HEK293 (cell line): Measurements from ENCODE around the gene C16orf92.

ENCODE experiments used
- BCL11B ChIP-seq: fragments of 450-650 bp; formaldehyde crosslinking; IDR thresholded peaks from 2 replicates; pipeline ENCODE4 v1.5.1; 2016; ENCODE audit warnings: low read depth, missing biosample characterization, missing genetic modification characterization
- CTCF ChIP-seq: fragments of 450-650 bp; formaldehyde crosslinking; IDR thresholded peaks from 2 replicates; pipeline ENCODE4 v1.5.1; 2016; ENCODE audit warnings: missing biosample characterization, missing genetic modification characterization
- GLIS1 ChIP-seq: fragments of 450-650 bp; formaldehyde crosslinking; IDR thresholded peaks from 2 replicates; pipeline ENCODE4 v1.5.1; 2016; ENCODE audit warnings: missing biosample characterization, missing genetic modification characterization
- GLIS2 ChIP-seq: fragments of 450-650 bp; formaldehyde crosslinking; IDR thresholded peaks from 2 replicates; pipeline ENCODE4 v1.5.1; 2016; ENCODE audit warnings: missing biosample characterization, missing genetic modification characterization
- KLF7 ChIP-seq: fragments of 450-650 bp; formaldehyde crosslinking; IDR thresholded peaks from 2 replicates; pipeline ENCODE4 v1.5.1; 2016; ENCODE audit warnings: missing biosample characterization, missing genetic modification characterization, borderline replicate concordance
- KLF8 ChIP-seq: fragments of 450-650 bp; formaldehyde crosslinking; IDR thresholded peaks from 2 replicates; pipeline ENCODE4 v1.5.1; 2016; ENCODE audit warnings: missing biosample characterization, missing genetic modification characterization
- OVOL3 ChIP-seq: fragments of 450-650 bp; formaldehyde crosslinking; IDR thresholded peaks from 2 replicates; pipeline ENCODE4 v1.5.1; 2016; ENCODE audit warnings: missing biosample characterization, missing genetic modification characterization
- SALL2 ChIP-seq: fragments of 450-650 bp; formaldehyde crosslinking; IDR thresholded peaks from 2 replicates; pipeline ENCODE4 v1.5.0; 2017; ENCODE audit warnings: missing biosample characterization, mild to moderate bottlenecking, missing genetic modification characterization, borderline replicate concordance
- SETDB1 ChIP-seq: IDR thresholded peaks from one replicate; pipeline ENCODE4 v1.6.1; 2017; ENCODE audit warnings: mild to moderate bottlenecking, low read length, moderate library complexity, mixed read lengths; ENCODE audit not compliant: insufficient read length
- SP2 ChIP-seq: fragments of 450-650 bp; formaldehyde crosslinking; IDR thresholded peaks from 2 replicates; pipeline ENCODE4 v1.5.1; 2016; ENCODE audit warnings: missing biosample characterization, missing genetic modification characterization
- SP3 ChIP-seq: fragments of 450-650 bp; formaldehyde crosslinking; IDR thresholded peaks from 2 replicates; pipeline ENCODE4 v1.5.1; 2016; ENCODE audit warnings: missing biosample characterization, missing genetic modification characterization
- ZBTB20 ChIP-seq: fragments of 450-650 bp; formaldehyde crosslinking; IDR thresholded peaks from 2 replicates; pipeline ENCODE4 v1.5.1; 2016; ENCODE audit warnings: missing biosample characterization, missing genetic modification characterization
- ZBTB26 ChIP-seq: fragments of 450-650 bp; formaldehyde crosslinking; optimal IDR thresholded peaks from 2 replicates; pipeline ENCODE3; 2016; ENCODE audit warnings: missing biosample characterization, mild to moderate bottlenecking, missing genetic modification characterization
- ZNF2 ChIP-seq: fragments of 450-650 bp; formaldehyde crosslinking; IDR thresholded peaks from 2 replicates; pipeline ENCODE4 v1.5.1; 2016; ENCODE audit warnings: missing biosample characterization, missing genetic modification characterization
- ZNF26 ChIP-seq: fragments of 450-650 bp; formaldehyde crosslinking; IDR thresholded peaks from 2 replicates; pipeline ENCODE4 v1.5.1; 2016; ENCODE audit warnings: missing biosample characterization, missing genetic modification characterization
- ZNF280D ChIP-seq: fragments of 450-650 bp; formaldehyde crosslinking; IDR thresholded peaks from 2 replicates; pipeline ENCODE4 v1.5.1; 2016; ENCODE audit warnings: missing biosample characterization, missing genetic modification characterization
- ZNF341 ChIP-seq: fragments of 450-650 bp; formaldehyde crosslinking; IDR thresholded peaks from 2 replicates; pipeline ENCODE4; 2016; ENCODE audit warnings: low read depth, missing biosample characterization, missing genetic modification characterization
- ZNF366 ChIP-seq: fragments of 450-650 bp; formaldehyde crosslinking; conservative IDR thresholded peaks from 2 replicates; pipeline ENCODE4 v1.5.1; 2016; ENCODE audit warnings: missing biosample characterization, missing genetic modification characterization
- ZNF398 ChIP-seq: fragments of 450-650 bp; formaldehyde crosslinking; IDR thresholded peaks from 2 replicates; pipeline ENCODE4 v1.5.1; 2017; ENCODE audit warnings: missing biosample characterization, missing genetic modification characterization
- ZNF600 ChIP-seq: fragments of 450-650 bp; formaldehyde crosslinking; IDR thresholded peaks from 2 replicates; pipeline ENCODE4 v1.5.1; 2016; ENCODE audit warnings: missing biosample characterization, missing genetic modification characterization
- ZNF610 ChIP-seq: fragments of 450-650 bp; formaldehyde crosslinking; IDR thresholded peaks from 2 replicates; pipeline ENCODE4 v1.5.1; 2016; ENCODE audit warnings: missing biosample characterization, missing genetic modification characterization, borderline replicate concordance
- ZNF677 ChIP-seq: fragments of 450-650 bp; IDR thresholded peaks from 2 replicates; pipeline ENCODE4 v1.5.0; 2018; ENCODE audit warnings: missing biosample characterization, mild to moderate bottlenecking, missing genetic modification characterization, moderate library complexity
- ZNF768 ChIP-seq: fragments of 450-650 bp; formaldehyde crosslinking; IDR thresholded peaks from 2 replicates; pipeline ENCODE4 v1.5.1; 2018; ENCODE audit warnings: missing biosample characterization, mild to moderate bottlenecking, missing genetic modification characterization
- ZNF837 ChIP-seq: fragments of 450-650 bp; formaldehyde crosslinking; IDR thresholded peaks from 2 replicates; pipeline ENCODE4 v1.5.1; 2016; ENCODE audit warnings: missing biosample characterization, missing genetic modification characterization
- ZSCAN18 ChIP-seq: fragments of 450-650 bp; formaldehyde crosslinking; IDR thresholded peaks from 2 replicates; pipeline ENCODE4 v1.5.1; 2016; ENCODE audit warnings: missing biosample characterization, missing genetic modification characterization
- ZSCAN23 ChIP-seq: fragments of 450-650 bp; formaldehyde crosslinking; IDR thresholded peaks from 2 replicates; pipeline ENCODE4 v1.5.1; 2016; ENCODE audit warnings: missing biosample characterization, missing genetic modification characterization
- ZSCAN30 ChIP-seq: fragments of 450-650 bp; IDR thresholded peaks from 2 replicates; pipeline ENCODE4 v1.5.1; 2018; ENCODE audit warnings: missing biosample characterization, mild to moderate bottlenecking, missing genetic modification characterization, moderate library complexity

C16orf92 gene

GRCh38 chr16:30004811-30005242 lies 18.2 kb upstream of the C16orf92 start (continued):
- TF ChIP-seq ZNF398 (tag by site-specific recombination) (peak; percentile 18; the same call in 1 of the 2 replicates), ZNF26 (tag by site-specific recombination) (no peak), ZNF837 (tag by site-specific recombination) (no peak), ZBTB26 (tag by site-specific recombination) (no peak), KLF7 (tag by site-specific recombination) (no peak), KLF8 (tag by site-specific recombination) (peak; percentile 18; the same call in 1 of the 2 replicates), BCL11B (tag by site-specific recombination) (no peak), ZNF341 (peak; percentile 75), OVOL3 (no peak), SP3 (tag by site-specific recombination) (no peak), ZNF280D (tag by site-specific recombination) (no peak), ZNF610 (tag by site-specific recombination) (no peak), ZNF366 (tag by site-specific recombination) (0 out of 2 replicates have a peak, but pooled peaks have one; percentile 13), ZNF768 (tag by site-specific recombination) (no peak), GLIS2 (tag by site-specific recombination) (peak; percentile 73), ZSCAN30 (tag by site-specific recombination) (no peak), ZBTB20 (peak; percentile 56; the same call in 1 of the 2 replicates), ZSCAN18 (tag by site-specific recombination) (no peak), SETDB1 (no peak), ZNF2 (tag by site-specific recombination) (no peak), SP2 (tag by site-specific recombination) (peak; percentile 17; the same call in 1 of the 2 replicates), CTCF (no peak), SALL2 (tag by site-specific recombination) (no peak), ZNF600 (tag by site-specific recombination) (no peak), GLIS1 (tag by site-specific recombination) (peak; percentile 87), ZNF677 (tag by site-specific recombination) (no peak), ZSCAN23 (no peak)
